ENCODE measurements around the gene TNPO2. TPM values are rescaled to one million over a fixed set of nuclear protein-coding genes. Genes with fewer than 3 reads are reported as not detected.

TNPO2 gene
- total and polyA plus RNA-seq, 2 experiments from 2014 or later, result 11.7 to 65.2 TPM

DNA sequence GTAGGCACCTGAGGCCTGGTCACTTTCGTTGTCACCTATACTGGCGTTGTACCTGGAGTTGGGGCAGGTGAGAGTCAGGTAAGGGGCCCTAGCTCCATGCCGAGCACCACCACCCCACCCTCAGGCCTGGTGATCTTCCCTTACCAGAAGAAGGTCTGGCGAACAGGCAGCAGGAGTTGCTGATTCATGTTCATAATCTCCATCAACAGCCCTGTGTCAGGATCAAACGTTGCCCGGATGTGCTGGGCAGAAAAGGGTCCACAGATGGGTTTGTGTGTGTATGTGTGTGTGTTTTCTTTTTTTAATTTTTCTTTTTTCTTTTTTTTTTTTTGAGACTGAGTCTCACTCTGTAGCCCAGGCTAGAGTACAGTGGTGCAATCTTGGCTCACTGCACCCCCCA, 71.5 kb downstream of the TNPO2 start:
- H3K9me2 ChIP-seq (replicated peaks; ENCODE audit: insufficient read depth), result no peaks in the 10 kb centered on the region
- 97% methylated on average over 6 of the region's 6 CpGs for WGBS (ENCODE audit: low lambda C conversion rate, missing lambda C conversion rate)
- no peaks in the 10 kb centered on the region for H3K79me2 ChIP-seq
- H3K4me1 ChIP-seq (ENCODE audit: insufficient read depth), result no peaks in the 10 kb centered on the region
- TF ChIP-seq EZH2phosphoT487 (IDR thresholded peaks at IDR 0.05; ENCODE audit: low read depth, severe bottlenecking, unreplicated experiment), result no peak
- TF ChIP-seq, protein P1, sequence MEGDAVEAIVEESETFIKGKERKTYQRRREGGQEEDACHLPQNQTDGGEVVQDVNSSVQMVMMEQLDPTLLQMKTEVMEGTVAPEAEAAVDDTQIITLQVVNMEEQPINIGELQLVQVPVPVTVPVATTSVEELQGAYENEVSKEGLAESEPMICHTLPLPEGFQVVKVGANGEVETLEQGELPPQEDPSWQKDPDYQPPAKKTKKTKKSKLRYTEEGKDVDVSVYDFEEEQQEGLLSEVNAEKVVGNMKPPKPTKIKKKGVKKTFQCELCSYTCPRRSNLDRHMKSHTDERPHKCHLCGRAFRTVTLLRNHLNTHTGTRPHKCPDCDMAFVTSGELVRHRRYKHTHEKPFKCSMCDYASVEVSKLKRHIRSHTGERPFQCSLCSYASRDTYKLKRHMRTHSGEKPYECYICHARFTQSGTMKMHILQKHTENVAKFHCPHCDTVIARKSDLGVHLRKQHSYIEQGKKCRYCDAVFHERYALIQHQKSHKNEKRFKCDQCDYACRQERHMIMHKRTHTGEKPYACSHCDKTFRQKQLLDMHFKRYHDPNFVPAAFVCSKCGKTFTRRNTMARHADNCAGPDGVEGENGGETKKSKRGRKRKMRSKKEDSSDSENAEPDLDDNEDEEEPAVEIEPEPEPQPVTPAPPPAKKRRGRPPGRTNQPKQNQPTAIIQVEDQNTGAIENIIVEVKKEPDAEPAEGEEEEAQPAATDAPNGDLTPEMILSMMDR (IDR thresholded peaks at IDR 0.05; ENCODE audit: poor library complexity), result no peak
- no peaks in the 10 kb centered on the region for H3K27me3 ChIP-seq
- no peak overlapping the region for H2AFZ ChIP-seq
- DNase-seq (ENCODE audit: low spot score), result no peak
- H3K9me3 ChIP-seq (ENCODE audit: low read depth), result no peaks in the 10 kb centered on the region
- no peak overlapping the region for H3K27ac ChIP-seq
- H4K20me1 ChIP-seq (ENCODE audit: insufficient read depth, poor library complexity, severe bottlenecking), result no peaks in the 10 kb centered on the region
- H3K36me3 ChIP-seq (replicated peaks; ENCODE audit: insufficient read depth, low read depth), result no peaks in the 10 kb centered on the region
- no peak overlapping the region for H3K4me2 ChIP-seq
- no peak overlapping the region for H3K4me3 ChIP-seq

DNA sequence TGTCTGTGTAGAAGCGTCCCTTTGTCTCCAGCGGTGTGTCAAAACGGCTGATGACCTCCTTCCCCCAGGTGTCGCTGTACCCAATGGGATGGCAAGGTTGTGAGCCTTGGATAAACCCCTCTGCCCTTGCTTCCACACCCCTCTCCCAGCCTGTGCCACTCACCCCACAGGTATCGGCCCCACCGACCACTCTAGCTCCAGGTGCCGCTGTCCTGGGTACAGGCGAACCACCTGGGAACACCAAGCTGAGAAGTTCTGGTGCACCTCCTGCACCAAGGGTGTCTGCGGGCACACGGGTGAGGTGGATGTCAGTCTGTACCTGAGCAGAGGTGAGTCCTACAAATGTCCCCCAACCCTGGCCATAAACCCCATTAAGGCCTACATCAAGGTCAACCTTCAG, 73.8 kb downstream of the TNPO2 start:
- 100% methylated on average over 10 of the region's 10 CpGs for WGBS (ENCODE audit: low lambda C conversion rate, missing lambda C conversion rate)
- TF ChIP-seq, protein P1 (IDR thresholded peaks at IDR 0.05; ENCODE audit: poor library complexity), result no peak
- no peak overlapping the region for H3K4me3 ChIP-seq
- H3K9me2 ChIP-seq (replicated peaks; ENCODE audit: insufficient read depth), result no peaks in the 10 kb centered on the region
- H2AFZ ChIP-seq, result no peak overlapping the region
- H3K27ac ChIP-seq, result no peak overlapping the region
- H3K9me3 ChIP-seq (ENCODE audit: low read depth), result no peaks in the 10 kb centered on the region
- DNase-seq (ENCODE audit: low spot score), result no peak
- no peak overlapping the region for H3K4me2 ChIP-seq
- no peaks in the 10 kb centered on the region for H3K79me2 ChIP-seq
- no peaks in the 10 kb centered on the region for H3K27me3 ChIP-seq
- H3K4me1 ChIP-seq (ENCODE audit: insufficient read depth), result no peaks in the 10 kb centered on the region
- no peaks in the 10 kb centered on the region for H4K20me1 ChIP-seq (ENCODE audit: insufficient read depth, poor library complexity, severe bottlenecking)
- H3K36me3 ChIP-seq (replicated peaks; ENCODE audit: insufficient read depth, low read depth), result no peaks in the 10 kb centered on the region

Small RNA genes lying within 50 kb of the gene (small RNA-seq; reads per million reads assigned to genes)
- gene SNORD41, result 1,275 reads per million, percentile 99 among the genes with 10 or more reads in this experiment

Other genes starting within 250 kb of the TNPO2 start
- 2.2 and 4.0 TPM in 2 replicates for gene ZNF709, start 239.1 kb downstream of the TNPO2 start, total RNA-seq
- 0.63 and 1.0 TPM in 2 replicates for gene ZNF709, start 239.1 kb downstream of the TNPO2 start, polyA plus RNA-seq
- 9.2 and 10.7 TPM in 2 replicates for gene ZNF564, start 172.4 kb downstream of the TNPO2 start, total RNA-seq
- 5.0 and 6.1 TPM in 2 replicates for gene ZNF564, start 172.4 kb downstream of the TNPO2 start, polyA plus RNA-seq
- 7.8 and 8.1 TPM in 2 replicates for gene ZNF490, start 113.1 kb downstream of the TNPO2 start, total RNA-seq
- 1.8 and 2.3 TPM in 2 replicates for gene ZNF490, start 113.1 kb downstream of the TNPO2 start, polyA plus RNA-seq
- gene ZNF791, start 113.0 kb downstream of the TNPO2 start, total RNA-seq, result 16.1 and 16.2 TPM in 2 replicates
- 11.5 and 16.6 TPM in 2 replicates for gene ZNF791, start 113.0 kb downstream of the TNPO2 start, polyA plus RNA-seq
- 67.2 and 68.8 TPM in 2 replicates for gene MAN2B1, start 57.2 kb downstream of the TNPO2 start, total RNA-seq
- gene MAN2B1, start 57.2 kb downstream of the TNPO2 start, polyA plus RNA-seq, result 77.1 and 81.9 TPM in 2 replicates
- gene WDR83, start 57.1 kb downstream of the TNPO2 start, total RNA-seq, result 9.1 and 12.2 TPM in 2 replicates
- 19.5 and 21.5 TPM in 2 replicates for gene WDR83, start 57.1 kb downstream of the TNPO2 start, polyA plus RNA-seq
- 62.6 and 71.7 TPM in 2 replicates for gene DHPS, start 42.1 kb downstream of the TNPO2 start, total RNA-seq
- gene DHPS, start 42.1 kb downstream of the TNPO2 start, polyA plus RNA-seq, result 63.1 and 84.7 TPM in 2 replicates
- gene GNG14, start 35.9 kb downstream of the TNPO2 start, total RNA-seq, result not detected in 2 replicates
- gene GNG14, start 35.9 kb downstream of the TNPO2 start, polyA plus RNA-seq, result not detected in 2 replicates
- gene FBXW9, start 27.3 kb downstream of the TNPO2 start, total RNA-seq, result 8.1 and 10.9 TPM in 2 replicates
- gene FBXW9, start 27.3 kb downstream of the TNPO2 start, polyA plus RNA-seq, result 9.1 and 11.1 TPM in 2 replicates
- 243 and 268 TPM in 2 replicates for gene TRIR, start 10.8 kb upstream of the TNPO2 start, total RNA-seq
- gene TRIR, start 10.8 kb upstream of the TNPO2 start, polyA plus RNA-seq, result 246 and 259 TPM in 2 replicates
- gene GET3, start 13.6 kb upstream of the TNPO2 start, total RNA-seq, result 52.3 and 79.6 TPM in 2 replicates
- 85.4 and 108 TPM in 2 replicates for gene GET3, start 13.6 kb upstream of the TNPO2 start, polyA plus RNA-seq
- gene BEST2, start 27.9 kb upstream of the TNPO2 start, total RNA-seq, result not detected in 2 replicates
- not detected in 2 replicates for gene BEST2, start 27.9 kb upstream of the TNPO2 start, polyA plus RNA-seq
- 44.3 and 70.5 TPM in 2 replicates for gene HOOK2, start 51.6 kb upstream of the TNPO2 start, total RNA-seq
- 113 and 128 TPM in 2 replicates for gene HOOK2, start 51.6 kb upstream of the TNPO2 start, polyA plus RNA-seq
- gene JUNB, start 67.6 kb upstream of the TNPO2 start, total RNA-seq, result 343 and 399 TPM in 2 replicates
- 539 and 633 TPM in 2 replicates for gene JUNB, start 67.6 kb upstream of the TNPO2 start, polyA plus RNA-seq
- gene PRDX2, start 77.9 kb upstream of the TNPO2 start, total RNA-seq, result 497 and 589 TPM in 2 replicates
- gene PRDX2, start 77.9 kb upstream of the TNPO2 start, polyA plus RNA-seq, result 581 and 582 TPM in 2 replicates
- not detected in 2 replicates for gene THSD8, start 78.1 kb upstream of the TNPO2 start, total RNA-seq
- gene THSD8, start 78.1 kb upstream of the TNPO2 start, polyA plus RNA-seq, result 5.1 and 5.7 TPM in 2 replicates
- 8.3 and 9.3 TPM in 2 replicates for gene RNASEH2A, start 82.7 kb upstream of the TNPO2 start, total RNA-seq
- 20.4 and 25.7 TPM in 2 replicates for gene RNASEH2A, start 82.7 kb upstream of the TNPO2 start, polyA plus RNA-seq
- 0.32 TPM in 1 of 2 replicates, not detected in the other for gene RTBDN, start 110.6 kb upstream of the TNPO2 start, total RNA-seq
- gene RTBDN, start 110.6 kb upstream of the TNPO2 start, polyA plus RNA-seq, result 0.36 TPM in 1 of 2 replicates, not detected in the other
- 0.20 and 0.32 TPM in 2 replicates for gene MAST1, start 114.6 kb upstream of the TNPO2 start, total RNA-seq
- gene MAST1, start 114.6 kb upstream of the TNPO2 start, polyA plus RNA-seq, result 0.22 and 0.54 TPM in 2 replicates
- 25.7 and 31.5 TPM in 2 replicates for gene DNASE2, start 157.5 kb upstream of the TNPO2 start, total RNA-seq
- 41.3 and 41.9 TPM in 2 replicates for gene DNASE2, start 157.5 kb upstream of the TNPO2 start, polyA plus RNA-seq
- 0.37 TPM in 1 of 2 replicates, not detected in the other for gene KLF1, start 163.3 kb upstream of the TNPO2 start, total RNA-seq
- not detected in 2 replicates for gene KLF1, start 163.3 kb upstream of the TNPO2 start, polyA plus RNA-seq
- 31.7 and 34.2 TPM in 2 replicates for gene GCDH, start 167.2 kb upstream of the TNPO2 start, total RNA-seq
- 23.4 and 30.7 TPM in 2 replicates for gene GCDH, start 167.2 kb upstream of the TNPO2 start, polyA plus RNA-seq
- gene SYCE2, start 195.4 kb upstream of the TNPO2 start, total RNA-seq, result 0.67 TPM in 1 of 2 replicates, not detected in the other
- 0.77 TPM in 1 of 2 replicates, not detected in the other for gene SYCE2, start 195.4 kb upstream of the TNPO2 start, polyA plus RNA-seq
- 36.2 and 45.6 TPM in 2 replicates for gene FARSA, start 209.8 kb upstream of the TNPO2 start, total RNA-seq
- 86.5 and 95.3 TPM in 2 replicates for gene FARSA, start 209.8 kb upstream of the TNPO2 start, polyA plus RNA-seq
- gene CALR, start 214.7 kb upstream of the TNPO2 start, total RNA-seq, result 1,414 and 1,442 TPM in 2 replicates
- 915 and 922 TPM in 2 replicates for gene CALR, start 214.7 kb upstream of the TNPO2 start, polyA plus RNA-seq
- gene RAD23A, start 221.9 kb upstream of the TNPO2 start, total RNA-seq, result 64.5 and 65.8 TPM in 2 replicates
- 130 and 140 TPM in 2 replicates for gene RAD23A, start 221.9 kb upstream of the TNPO2 start, polyA plus RNA-seq
- 21.0 and 27.2 TPM in 2 replicates for gene GADD45GIP1, start 233.3 kb upstream of the TNPO2 start, total RNA-seq
- 106 and 109 TPM in 2 replicates for gene GADD45GIP1, start 233.3 kb upstream of the TNPO2 start, polyA plus RNA-seq
- 0.17 TPM in 1 of 2 replicates, not detected in the other for gene DAND5, start 245.6 kb upstream of the TNPO2 start, total RNA-seq
- gene DAND5, start 245.6 kb upstream of the TNPO2 start, polyA plus RNA-seq, result not detected in 2 replicates

All from hepatocyte (in vitro differentiated cells).